ENCODE measurements around the gene SLC35A2. TPM values are rescaled to one million over a fixed set of nuclear protein-coding genes. Genes with fewer than 3 reads are reported as not detected.

Gene SLC35A2
- total RNA-seq, 1 donor from 2014 or later: 38.4 TPM

Other genes starting within 250 kb of the SLC35A2 start
- 4.8 TPM for gene WAS, start 227.8 kb downstream of the SLC35A2 start, total RNA-seq
- gene SUV39H1, start 214.9 kb downstream of the SLC35A2 start, total RNA-seq: 4.1 TPM
- gene GLOD5, start 149.9 kb downstream of the SLC35A2 start, total RNA-seq: not detected
- not detected for gene GATA1, start 125.1 kb downstream of the SLC35A2 start, total RNA-seq
- gene HDAC6, start 109.6 kb downstream of the SLC35A2 start, total RNA-seq: 96.8 TPM
- not detected for gene ERAS, start 85.1 kb downstream of the SLC35A2 start, total RNA-seq
- gene PCSK1N, start 76.0 kb downstream of the SLC35A2 start, total RNA-seq: 4.5 TPM
- 50.6 TPM for gene TIMM17B, start 13.9 kb downstream of the SLC35A2 start, total RNA-seq
- gene PQBP1, start 13.7 kb downstream of the SLC35A2 start, total RNA-seq: 65.1 TPM
- 13.6 TPM for gene PIM2, start 7.4 kb upstream of the SLC35A2 start, total RNA-seq
- gene OTUD5, start 46.0 kb upstream of the SLC35A2 start, total RNA-seq: 53.8 TPM
- gene KCND1, start 60.2 kb upstream of the SLC35A2 start, total RNA-seq: 3.4 TPM
- gene GRIPAP1, start 90.6 kb upstream of the SLC35A2 start, total RNA-seq: 56.8 TPM
- gene TFE3, start 131.7 kb upstream of the SLC35A2 start, total RNA-seq: 45.2 TPM
- gene CCDC120, start 147.4 kb upstream of the SLC35A2 start, total RNA-seq: 16.9 TPM
- 20.9 TPM for gene PRAF2, start 162.4 kb upstream of the SLC35A2 start, total RNA-seq
- 60.8 TPM for gene WDR45, start 168.2 kb upstream of the SLC35A2 start, total RNA-seq
- 18.2 TPM for gene GPKOW, start 212.1 kb upstream of the SLC35A2 start, total RNA-seq